GM12878 (cell line): ENCODE data around the gene MND1. TPM values are rescaled to one million over a fixed set of nuclear protein-coding genes. Genes with fewer than 3 reads are reported as not detected.

ENCODE experiments used
- BCL11A ChIP-seq: IDR thresholded peaks from 2 replicates; pipeline ENCODE4 v1.6.1; 2011; ENCODE audit warnings: low read depth, low read length
- BRCA1 ChIP-seq: IDR thresholded peaks from 2 replicates; pipeline ENCODE4 v1.6.1; 2011; ENCODE audit warnings: low read depth, low read length, improper control_type of control experiment
- CHD1 ChIP-seq: IDR thresholded peaks from 2 replicates; pipeline ENCODE4 v1.6.1; 2012; ENCODE audit warnings: low read depth, low read length, improper control_type of control experiment
- CHD4 ChIP-seq: fragments of 200-600 bp; sonication (generic); IDR thresholded peaks from 2 replicates; pipeline ENCODE4 v1.6.1; 2016; ENCODE audit warnings: mild to moderate bottlenecking
- LARP7 ChIP-seq: fragments of 450-650 bp; IDR thresholded peaks from 2 replicates; pipeline ENCODE4 v1.6.1; 2017; ENCODE audit warnings: mild to moderate bottlenecking
- MYC ChIP-seq: IDR thresholded peaks from 2 replicates; pipeline ENCODE4 v1.6.1; 2011; ENCODE audit warnings: mild to moderate bottlenecking, low read length, moderate library complexity, inconsistent platforms; ENCODE audit not compliant: insufficient read depth, insufficient replicate concordance, insufficient read length, severe bottlenecking
- NFYA ChIP-seq: IDR thresholded peaks from 2 replicates; pipeline ENCODE4 v1.6.1; 2011; ENCODE audit warnings: low read depth, mild to moderate bottlenecking, low read length, improper control_type of control experiment, borderline replicate concordance
- NFYB ChIP-seq: IDR thresholded peaks from 2 replicates; pipeline ENCODE4 v1.6.1; 2011; ENCODE audit warnings: low read depth, mild to moderate bottlenecking, low read length, improper control_type of control experiment, moderate library complexity; ENCODE audit not compliant: insufficient read depth
- POLR2AphosphoS5 ChIP-seq: IDR thresholded peaks from 2 replicates; pipeline ENCODE4 v1.6.1; 2011; ENCODE audit warnings: mild to moderate bottlenecking, low read length, inconsistent platforms
- SREBF1 ChIP-seq: IDR thresholded peaks from 2 replicates; pipeline ENCODE4 v1.6.1; 2012; ENCODE audit warnings: mild to moderate bottlenecking, low read length
- TCF7 ChIP-seq: IDR thresholded peaks from 2 replicates; pipeline ENCODE4 v1.6.1; 2014; ENCODE audit warnings: antibody characterized with exemption, borderline replicate concordance
- polyA plus RNA-seq, 11 experiments: library from polyadenylated mRNA; depleted of rRNA in 4 of 11; unstranded in 6 of 11; stranded (reverse) in 5 of 11; fragments of >200 nt; fragmentation: Nextera tagmentation in 4 of 11; fragmentation: Illumina TruSeq in 1 of 11; extraction: Ambion mirVana in 4 of 11; extraction: Trizol in 1 of 11; gene quantifications; 1 replicate in 1 of 11; 2 replicates in 10 of 11; pipeline versions ENCODE4 v1.2.1 to v1.2.3, GENCODE V29; 2011 to 2016; ENCODE audit warnings: inconsistent platforms in 2 of 11, missing spikeins in 2 of 11, low read depth in 1 of 11
- total RNA-seq, 4 experiments: library from RNA; depleted of rRNA in 3 of 4; stranded (reverse); fragments of >200 nt in 3 of 4; fragmentation: Illumina TruSeq in 1 of 4; extraction: Trizol in 1 of 4; gene quantifications; 2 replicates each; pipeline versions ENCODE4 v1.2.1 to v1.2.3, GENCODE V29; 2013 to 2021
- TF ChIP-seq, protein P1 (sequence below): fragments of 450-650 bp; IDR thresholded peaks from 2 replicates; pipeline ENCODE4 v1.6.1; 2017; ENCODE audit warnings: mild to moderate bottlenecking, moderate library complexity
- TF ChIP-seq, protein P2 (sequence below): fragments of 450-650 bp; IDR thresholded peaks from 2 replicates; pipeline ENCODE4 v1.6.1; 2017; ENCODE audit warnings: mild to moderate bottlenecking
- TF ChIP-seq, protein P3 (sequence below): IDR thresholded peaks from 2 replicates; pipeline ENCODE4 v1.6.1; 2011; ENCODE audit warnings: mild to moderate bottlenecking, low read depth, low read length, moderate library complexity; ENCODE audit not compliant: insufficient replicate concordance
- TF ChIP-seq, protein P4 (sequence below): fragments of 450-650 bp; formaldehyde crosslinking; IDR thresholded peaks from 2 replicates; pipeline ENCODE4 v1.4.0; 2020; ENCODE audit warnings: mild to moderate bottlenecking, moderate library complexity
- TF ChIP-seq, protein P5 (sequence below): fragments of 450-650 bp; IDR thresholded peaks from 2 replicates; pipeline ENCODE4 v1.6.1; 2017; ENCODE audit warnings: low read depth, mild to moderate bottlenecking, moderate library complexity

Gene MND1
- total and polyA plus RNA-seq, 10 of the 15 experiments (the other 5 are each of a cell fraction or from before 2014, with no cell fraction given), result 17.7 to 58.1 (median 47.3) TPM

DNA sequence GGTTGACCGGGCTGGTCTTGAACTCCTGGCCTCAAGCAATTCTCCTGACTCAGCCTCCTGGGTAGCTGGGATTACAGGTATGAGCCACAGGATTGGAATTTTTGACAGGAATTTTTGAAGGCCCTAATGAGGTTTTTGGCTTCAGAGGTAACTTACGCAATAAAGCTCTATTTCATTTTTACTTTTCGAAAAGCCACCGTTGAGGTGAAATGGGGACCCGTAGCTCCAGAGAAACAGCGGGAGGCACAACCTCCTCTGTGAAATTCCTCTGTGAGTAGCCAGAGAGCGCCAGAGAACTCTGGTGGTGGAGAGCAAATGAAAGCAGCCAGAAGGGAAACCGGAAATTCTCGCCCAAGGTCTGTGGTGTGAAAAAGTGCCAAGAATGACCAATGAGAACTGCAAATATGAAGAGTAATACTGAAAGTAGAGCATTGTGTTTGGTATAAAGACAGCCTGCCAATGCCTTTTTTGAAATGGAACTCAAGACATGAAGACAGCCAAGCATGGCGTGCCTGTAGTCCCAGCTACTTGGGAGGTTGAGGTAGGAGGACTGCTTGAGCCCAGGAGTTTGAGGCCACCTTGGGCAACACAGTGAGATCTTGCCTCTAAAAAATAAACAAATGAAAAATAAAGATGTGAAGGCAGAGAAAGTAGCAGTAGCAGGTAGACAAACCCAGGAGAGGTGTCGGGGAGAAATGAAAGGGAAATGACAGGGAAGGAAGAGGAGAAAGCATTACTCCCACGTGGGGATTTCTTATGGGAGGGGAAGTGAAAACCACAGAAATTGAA lies 88.7 kb downstream of the MND1 start (continued):
- TF ChIP-seq, protein P1, sequence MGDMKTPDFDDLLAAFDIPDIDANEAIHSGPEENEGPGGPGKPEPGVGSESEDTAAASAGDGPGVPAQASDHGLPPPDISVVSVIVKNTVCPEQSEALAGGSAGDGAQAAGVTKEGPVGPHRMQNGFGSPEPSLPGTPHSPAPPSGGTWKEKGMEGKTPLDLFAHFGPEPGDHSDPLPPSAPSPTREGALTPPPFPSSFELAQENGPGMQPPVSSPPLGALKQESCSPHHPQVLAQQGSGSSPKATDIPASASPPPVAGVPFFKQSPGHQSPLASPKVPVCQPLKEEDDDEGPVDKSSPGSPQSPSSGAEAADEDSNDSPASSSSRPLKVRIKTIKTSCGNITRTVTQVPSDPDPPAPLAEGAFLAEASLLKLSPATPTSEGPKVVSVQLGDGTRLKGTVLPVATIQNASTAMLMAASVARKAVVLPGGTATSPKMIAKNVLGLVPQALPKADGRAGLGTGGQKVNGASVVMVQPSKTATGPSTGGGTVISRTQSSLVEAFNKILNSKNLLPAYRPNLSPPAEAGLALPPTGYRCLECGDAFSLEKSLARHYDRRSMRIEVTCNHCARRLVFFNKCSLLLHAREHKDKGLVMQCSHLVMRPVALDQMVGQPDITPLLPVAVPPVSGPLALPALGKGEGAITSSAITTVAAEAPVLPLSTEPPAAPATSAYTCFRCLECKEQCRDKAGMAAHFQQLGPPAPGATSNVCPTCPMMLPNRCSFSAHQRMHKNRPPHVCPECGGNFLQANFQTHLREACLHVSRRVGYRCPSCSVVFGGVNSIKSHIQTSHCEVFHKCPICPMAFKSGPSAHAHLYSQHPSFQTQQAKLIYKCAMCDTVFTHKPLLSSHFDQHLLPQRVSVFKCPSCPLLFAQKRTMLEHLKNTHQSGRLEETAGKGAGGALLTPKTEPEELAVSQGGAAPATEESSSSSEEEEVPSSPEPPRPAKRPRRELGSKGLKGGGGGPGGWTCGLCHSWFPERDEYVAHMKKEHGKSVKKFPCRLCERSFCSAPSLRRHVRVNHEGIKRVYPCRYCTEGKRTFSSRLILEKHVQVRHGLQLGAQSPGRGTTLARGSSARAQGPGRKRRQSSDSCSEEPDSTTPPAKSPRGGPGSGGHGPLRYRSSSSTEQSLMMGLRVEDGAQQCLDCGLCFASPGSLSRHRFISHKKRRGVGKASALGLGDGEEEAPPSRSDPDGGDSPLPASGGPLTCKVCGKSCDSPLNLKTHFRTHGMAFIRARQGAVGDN, result peak; percentile 78
- TF ChIP-seq NFYA (no peak), NFYB (no peak), SREBF1 (no peak), MYC (no peak), LARP7 (0 out of 2 replicates have a peak, but pooled peaks have one; percentile 19), POLR2AphosphoS5 (peak; percentile 73), BRCA1 (no peak), CHD4 (no peak), BCL11A (peak; percentile 80), TCF7 (peak; percentile 76), CHD1 (no peak)
- TF ChIP-seq, protein P2, sequence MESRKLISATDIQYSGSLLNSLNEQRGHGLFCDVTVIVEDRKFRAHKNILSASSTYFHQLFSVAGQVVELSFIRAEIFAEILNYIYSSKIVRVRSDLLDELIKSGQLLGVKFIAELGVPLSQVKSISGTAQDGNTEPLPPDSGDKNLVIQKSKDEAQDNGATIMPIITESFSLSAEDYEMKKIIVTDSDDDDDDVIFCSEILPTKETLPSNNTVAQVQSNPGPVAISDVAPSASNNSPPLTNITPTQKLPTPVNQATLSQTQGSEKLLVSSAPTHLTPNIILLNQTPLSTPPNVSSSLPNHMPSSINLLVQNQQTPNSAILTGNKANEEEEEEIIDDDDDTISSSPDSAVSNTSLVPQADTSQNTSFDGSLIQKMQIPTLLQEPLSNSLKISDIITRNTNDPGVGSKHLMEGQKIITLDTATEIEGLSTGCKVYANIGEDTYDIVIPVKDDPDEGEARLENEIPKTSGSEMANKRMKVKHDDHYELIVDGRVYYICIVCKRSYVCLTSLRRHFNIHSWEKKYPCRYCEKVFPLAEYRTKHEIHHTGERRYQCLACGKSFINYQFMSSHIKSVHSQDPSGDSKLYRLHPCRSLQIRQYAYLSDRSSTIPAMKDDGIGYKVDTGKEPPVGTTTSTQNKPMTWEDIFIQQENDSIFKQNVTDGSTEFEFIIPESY, result no peak
- TF ChIP-seq, protein P3, sequence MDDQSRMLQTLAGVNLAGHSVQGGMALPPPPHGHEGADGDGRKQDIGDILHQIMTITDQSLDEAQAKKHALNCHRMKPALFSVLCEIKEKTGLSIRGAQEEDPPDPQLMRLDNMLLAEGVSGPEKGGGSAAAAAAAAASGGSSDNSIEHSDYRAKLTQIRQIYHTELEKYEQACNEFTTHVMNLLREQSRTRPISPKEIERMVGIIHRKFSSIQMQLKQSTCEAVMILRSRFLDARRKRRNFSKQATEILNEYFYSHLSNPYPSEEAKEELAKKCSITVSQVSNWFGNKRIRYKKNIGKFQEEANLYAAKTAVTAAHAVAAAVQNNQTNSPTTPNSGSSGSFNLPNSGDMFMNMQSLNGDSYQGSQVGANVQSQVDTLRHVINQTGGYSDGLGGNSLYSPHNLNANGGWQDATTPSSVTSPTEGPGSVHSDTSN, result peak; percentile 66
- TF ChIP-seq, protein P4, sequence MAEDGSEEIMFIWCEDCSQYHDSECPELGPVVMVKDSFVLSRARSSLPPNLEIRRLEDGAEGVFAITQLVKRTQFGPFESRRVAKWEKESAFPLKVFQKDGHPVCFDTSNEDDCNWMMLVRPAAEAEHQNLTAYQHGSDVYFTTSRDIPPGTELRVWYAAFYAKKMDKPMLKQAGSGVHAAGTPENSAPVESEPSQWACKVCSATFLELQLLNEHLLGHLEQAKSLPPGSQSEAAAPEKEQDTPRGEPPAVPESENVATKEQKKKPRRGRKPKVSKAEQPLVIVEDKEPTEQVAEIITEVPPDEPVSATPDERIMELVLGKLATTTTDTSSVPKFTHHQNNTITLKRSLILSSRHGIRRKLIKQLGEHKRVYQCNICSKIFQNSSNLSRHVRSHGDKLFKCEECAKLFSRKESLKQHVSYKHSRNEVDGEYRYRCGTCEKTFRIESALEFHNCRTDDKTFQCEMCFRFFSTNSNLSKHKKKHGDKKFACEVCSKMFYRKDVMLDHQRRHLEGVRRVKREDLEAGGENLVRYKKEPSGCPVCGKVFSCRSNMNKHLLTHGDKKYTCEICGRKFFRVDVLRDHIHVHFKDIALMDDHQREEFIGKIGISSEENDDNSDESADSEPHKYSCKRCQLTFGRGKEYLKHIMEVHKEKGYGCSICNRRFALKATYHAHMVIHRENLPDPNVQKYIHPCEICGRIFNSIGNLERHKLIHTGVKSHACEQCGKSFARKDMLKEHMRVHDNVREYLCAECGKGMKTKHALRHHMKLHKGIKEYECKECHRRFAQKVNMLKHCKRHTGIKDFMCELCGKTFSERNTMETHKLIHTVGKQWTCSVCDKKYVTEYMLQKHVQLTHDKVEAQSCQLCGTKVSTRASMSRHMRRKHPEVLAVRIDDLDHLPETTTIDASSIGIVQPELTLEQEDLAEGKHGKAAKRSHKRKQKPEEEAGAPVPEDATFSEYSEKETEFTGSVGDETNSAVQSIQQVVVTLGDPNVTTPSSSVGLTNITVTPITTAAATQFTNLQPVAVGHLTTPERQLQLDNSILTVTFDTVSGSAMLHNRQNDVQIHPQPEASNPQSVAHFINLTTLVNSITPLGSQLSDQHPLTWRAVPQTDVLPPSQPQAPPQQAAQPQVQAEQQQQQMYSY (CRISPR knock-in tag), result no peak
- TF ChIP-seq, protein P5, sequence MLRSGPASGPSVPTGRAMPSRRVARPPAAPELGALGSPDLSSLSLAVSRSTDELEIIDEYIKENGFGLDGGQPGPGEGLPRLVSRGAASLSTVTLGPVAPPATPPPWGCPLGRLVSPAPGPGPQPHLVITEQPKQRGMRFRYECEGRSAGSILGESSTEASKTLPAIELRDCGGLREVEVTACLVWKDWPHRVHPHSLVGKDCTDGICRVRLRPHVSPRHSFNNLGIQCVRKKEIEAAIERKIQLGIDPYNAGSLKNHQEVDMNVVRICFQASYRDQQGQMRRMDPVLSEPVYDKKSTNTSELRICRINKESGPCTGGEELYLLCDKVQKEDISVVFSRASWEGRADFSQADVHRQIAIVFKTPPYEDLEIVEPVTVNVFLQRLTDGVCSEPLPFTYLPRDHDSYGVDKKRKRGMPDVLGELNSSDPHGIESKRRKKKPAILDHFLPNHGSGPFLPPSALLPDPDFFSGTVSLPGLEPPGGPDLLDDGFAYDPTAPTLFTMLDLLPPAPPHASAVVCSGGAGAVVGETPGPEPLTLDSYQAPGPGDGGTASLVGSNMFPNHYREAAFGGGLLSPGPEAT, result peak; percentile 93
